T47D (cell line): ENCODE data around the gene SAMD13.

Experiments
- DNase-seq, 2 experiments: peaks; one replicate each; pipeline versions ENCODE4 v3.0.0 to v3.0.0-alpha.2; 2011 to 2012; ENCODE audit warnings: low read depth in 1 of 2, low spot score in 1 of 2
- JUND ChIP-seq: IDR thresholded peaks from 2 replicates; pipeline ENCODE4 v1.6.1; 2012; ENCODE audit warnings: low read depth
- in situ Hi-C: cut with HindIII; loops from 2 replicates; pipeline ENCODE4 v1.10.0; 2016; ENCODE audit warnings: low sequenced_read_pairs, low pct_unique_long_range_greater_than_20kb

SAMD13 gene

DNA sequence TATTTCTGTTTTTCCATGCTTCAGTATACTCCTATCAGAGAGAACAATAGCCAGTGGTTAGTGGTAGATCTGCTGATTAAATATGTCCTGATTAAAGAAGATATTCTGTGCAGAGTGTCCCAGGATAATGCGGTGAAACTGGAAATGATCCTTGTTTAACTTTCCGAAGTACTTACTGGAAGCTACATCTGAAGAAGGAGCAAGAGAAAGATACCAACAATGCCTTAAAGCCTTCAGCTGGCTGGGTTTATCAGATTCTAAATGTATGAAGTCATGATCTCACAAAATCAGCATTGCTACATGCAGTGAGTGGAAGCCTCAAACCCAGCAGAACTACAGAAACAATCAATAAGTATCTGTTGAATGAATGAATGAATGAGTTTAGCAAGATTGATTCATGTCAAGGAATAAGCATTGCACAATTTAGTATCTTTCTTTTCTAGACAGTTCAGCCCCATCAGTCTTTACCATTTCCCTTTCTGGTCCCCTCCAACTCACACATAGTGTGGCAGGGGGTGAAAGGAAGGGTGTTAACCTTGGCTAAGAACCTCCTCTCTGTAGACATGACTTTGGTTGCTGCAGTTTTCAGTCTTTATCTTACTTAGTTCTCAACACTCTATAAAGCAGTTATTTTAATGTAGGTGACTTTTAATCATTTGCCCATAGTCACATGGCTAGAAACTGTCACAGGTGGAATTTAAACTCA, 72.1 kb downstream of the SAMD13 start:
- no peak for DNase-seq
- in situ Hi-C loops: no loop called here
- no peak for TF ChIP-seq JUND

DNA sequence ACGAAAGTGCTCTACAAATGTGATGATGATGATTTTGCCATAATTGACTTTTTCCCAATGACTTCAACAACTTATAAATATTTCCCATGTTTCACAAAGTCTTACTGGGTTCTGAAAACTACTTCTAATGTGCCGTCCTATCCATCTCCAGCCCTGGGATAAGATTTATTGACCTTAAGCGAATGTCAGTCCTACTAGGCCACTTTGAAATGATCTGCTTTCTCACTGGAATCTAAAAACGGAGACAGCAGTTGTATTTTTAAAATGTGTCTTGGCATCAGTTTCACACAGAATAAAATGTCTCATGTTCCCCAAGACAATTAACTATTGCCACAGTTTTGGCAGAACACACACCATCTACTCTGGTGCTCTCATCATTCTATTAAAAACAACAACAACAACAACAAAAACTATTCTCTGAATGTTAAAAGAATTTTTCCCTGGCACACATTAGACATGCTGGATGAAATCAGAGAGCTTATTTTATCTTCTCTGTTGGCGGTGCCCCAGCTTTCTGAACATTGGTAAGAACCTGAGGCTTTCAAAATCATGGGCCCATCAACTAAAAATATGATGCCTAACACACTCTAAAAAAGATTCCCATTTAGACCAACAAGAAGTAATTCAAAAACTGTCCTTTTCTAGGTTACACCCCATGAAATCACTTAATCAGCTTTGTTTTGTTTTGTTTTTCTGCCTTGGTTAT, 73.6 kb downstream of the SAMD13 start:
- TF ChIP-seq JUND: no peak
- DNase-seq: no peak
- in situ Hi-C loops: no loop called here

DNA sequence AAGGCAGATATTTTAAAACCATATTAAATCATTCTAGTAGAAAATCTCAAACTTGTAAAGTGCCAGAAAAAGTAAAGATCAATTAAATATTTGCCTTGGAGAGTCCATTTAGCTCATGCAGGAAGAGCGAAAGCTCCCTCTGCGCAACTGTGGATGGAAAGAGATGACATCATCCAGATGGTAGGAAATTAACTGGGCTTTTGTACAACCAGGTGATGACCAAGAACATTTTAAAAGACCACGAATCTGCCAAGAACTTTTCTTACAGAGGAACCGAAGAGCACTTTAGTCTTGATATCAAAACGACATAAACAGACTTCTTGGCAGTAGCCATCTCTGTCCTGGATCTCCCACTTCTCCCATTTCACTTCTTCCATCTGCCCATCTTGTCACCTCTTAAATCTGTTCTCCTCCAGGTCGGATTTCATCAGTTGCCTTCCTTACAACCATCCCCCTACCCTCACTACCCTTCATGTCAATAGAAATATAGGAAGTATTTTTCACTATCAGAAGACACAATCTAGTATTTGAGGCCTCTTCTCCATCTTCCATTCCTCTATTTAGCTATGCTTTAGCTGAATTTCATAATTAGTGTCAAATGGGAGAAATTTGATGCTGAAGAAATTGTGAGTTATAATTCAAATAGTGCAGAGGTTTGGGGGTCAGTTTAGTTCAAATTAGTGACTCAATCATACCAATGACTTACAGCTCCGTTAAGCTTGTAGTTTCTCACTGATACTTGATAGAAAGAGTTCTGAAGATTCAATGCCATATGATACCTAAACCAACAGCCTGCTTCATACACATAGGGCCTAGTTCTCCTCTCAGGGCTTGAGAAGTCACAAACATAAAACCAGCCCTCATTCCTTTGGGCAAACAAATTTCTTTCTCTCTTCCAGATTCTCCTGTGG, 74.7 kb downstream of the SAMD13 start:
- DNase-seq: no peak
- TF ChIP-seq JUND: no peak
- in situ Hi-C loops: no loop called here

DNA sequence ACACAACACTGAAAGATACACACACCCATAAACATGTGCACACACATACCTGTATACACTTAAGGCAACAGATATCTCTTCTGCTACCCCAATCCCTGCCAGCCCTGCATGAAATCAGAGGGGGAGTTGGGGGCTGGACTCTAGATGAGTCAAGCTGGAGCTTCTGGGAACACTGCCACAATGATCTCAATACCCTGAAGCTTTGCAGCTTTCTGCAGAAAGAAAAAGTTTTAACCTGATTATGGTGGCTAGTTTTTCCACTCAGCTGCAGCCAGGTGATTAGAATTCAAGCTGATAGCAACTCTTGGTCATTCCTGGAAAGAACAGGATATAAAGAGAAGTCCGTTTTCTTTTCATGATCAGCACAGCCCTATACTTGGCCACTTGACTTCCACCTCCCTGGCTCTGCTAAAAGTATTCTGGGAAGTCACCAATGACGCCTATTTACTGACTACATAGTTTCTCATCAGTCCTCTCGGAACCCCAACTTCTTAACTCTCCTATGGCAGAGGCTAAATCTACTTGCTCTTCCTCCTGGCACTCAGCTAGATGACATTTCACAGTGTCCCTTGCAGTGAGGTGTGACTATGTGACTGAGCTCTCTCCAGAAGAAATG, 76.1 kb downstream of the SAMD13 start:
- DNase-seq: no peak
- TF ChIP-seq JUND: no peak
- in situ Hi-C loops: no loop called here

GRCh38 chr1:84379138-84379916, 77.8 kb downstream of the SAMD13 start:
- no peak for DNase-seq
- in situ Hi-C loops: no loop called here
- TF ChIP-seq JUND: no peak

- no peak for TF ChIP-seq JUND
These were observed 78.3 kb downstream of the SAMD13 start for GRCh38 chr1:84379917-84380180.

GRCh38 chr1:84382127-84382526, 80.6 kb downstream of the SAMD13 start:
- TF ChIP-seq JUND: no peak
- in situ Hi-C loops: no loop called here
- DNase-seq: no peak

More at GRCh38 chr1:84379917-84380180, 78.3 kb downstream of the SAMD13 start:
- no peak for DNase-seq
- in situ Hi-C loops: no loop called here

- TF ChIP-seq JUND: no peak
- DNase-seq: no peak
- in situ Hi-C loops: no loop called here
These were observed 83.8 kb downstream of the SAMD13 start for GRCh38 chr1:84385347-84385746.

DNA sequence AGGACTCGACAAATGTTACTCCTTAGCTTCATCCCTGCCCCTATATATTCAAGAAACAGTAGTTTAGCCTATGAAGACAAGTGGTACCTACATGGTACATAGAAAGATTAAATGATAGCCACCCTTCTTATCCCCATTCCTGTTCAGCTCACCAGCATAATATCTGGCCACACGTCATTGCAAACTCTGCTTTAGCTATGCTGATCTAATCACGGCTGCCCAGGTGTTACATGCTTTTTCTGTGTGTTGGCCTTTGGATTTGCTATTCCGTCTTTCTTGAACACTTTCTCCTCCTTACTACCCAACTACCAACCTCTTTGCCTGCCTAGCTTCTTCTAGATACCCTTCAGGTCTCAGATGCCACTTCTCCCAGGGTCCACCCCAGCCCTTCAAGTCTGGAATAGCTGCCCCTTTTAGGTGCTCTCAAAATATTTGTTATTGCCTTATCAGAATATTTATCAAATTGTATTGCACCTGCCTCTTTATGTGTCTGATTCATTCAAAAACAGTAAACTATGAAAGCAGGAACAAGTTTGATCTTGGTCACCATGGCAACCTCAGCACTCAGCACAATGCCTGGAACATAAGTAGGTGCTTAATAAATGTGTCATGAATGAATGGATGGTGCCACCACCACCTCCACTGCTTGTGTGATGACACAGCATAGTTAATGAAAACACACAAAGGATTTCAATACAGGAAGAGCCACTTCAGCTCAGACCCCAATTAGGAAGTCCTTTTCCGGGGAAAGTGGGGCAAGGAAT, 85.4 kb downstream of the SAMD13 start:
- in situ Hi-C loops: no loop called here
- no peak for DNase-seq
- TF ChIP-seq JUND: no peak

DNA sequence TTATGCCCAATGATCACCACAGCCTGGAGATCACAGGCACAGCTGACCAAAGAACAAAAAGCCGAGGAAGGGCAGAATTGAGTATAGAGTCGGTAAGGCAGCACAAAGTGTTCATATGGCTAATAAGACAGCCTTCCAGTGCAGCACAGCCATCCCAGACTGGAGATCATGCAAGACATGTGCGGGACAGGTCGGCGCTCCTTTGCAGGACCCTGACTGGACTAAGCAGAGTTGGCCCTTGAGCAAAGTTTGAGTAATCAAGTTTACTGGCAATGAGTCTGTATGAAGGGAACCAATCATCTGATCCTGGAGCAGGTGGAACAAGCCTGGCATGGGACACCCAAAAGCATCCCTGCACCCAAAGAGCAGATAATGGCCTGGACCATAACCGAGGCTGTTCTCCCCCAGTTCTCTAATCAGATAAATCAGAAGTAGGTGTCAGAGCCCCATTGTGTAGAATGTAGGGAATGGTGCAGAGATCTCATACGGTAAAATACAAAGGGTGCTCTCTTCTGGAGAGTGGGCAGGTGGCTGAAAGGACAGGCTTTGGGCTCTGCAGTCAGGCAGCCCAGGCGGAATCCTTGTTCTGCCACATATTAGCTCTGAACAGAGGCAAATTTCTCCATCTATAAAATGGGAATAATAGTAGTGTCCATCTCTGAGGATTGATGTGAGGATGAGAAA, 86.1 kb downstream of the SAMD13 start:
- no peak for TF ChIP-seq JUND
- no peak for DNase-seq
- in situ Hi-C loops: no loop called here

DNA sequence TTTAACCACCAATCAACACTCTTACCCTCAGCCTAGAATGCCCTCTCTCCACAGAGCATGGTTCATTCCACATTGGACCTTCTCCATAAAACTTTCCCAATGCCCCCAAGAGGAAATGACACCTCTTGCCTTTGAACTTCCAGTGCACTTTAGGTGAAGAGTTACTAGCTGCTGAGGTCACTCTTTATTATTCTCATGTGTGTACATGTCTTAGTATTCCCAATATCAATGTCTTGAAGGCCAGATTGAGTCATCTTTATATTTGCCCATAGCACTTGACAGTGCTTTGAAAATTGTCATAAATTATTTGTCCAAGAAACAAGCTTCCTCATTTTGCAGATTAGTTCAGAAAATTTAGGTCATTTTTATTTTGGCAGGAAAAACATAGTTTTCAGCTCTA, 88.7 kb downstream of the SAMD13 start:
- TF ChIP-seq JUND: no peak
- in situ Hi-C loops: no loop called here

More for the DNA sequence above, 88.7 kb downstream of the SAMD13 start:
- DNase-seq: no peak
